A673 (cell line): ENCODE results near the gene MRM3. TPM values are rescaled to one million over a fixed set of nuclear protein-coding genes. Genes with fewer than 3 reads are reported as not detected.

Experiments
- BruUV-seq: library from RNA; stranded (reverse); fragments of 400-500 nt; replicated peaks from 2 replicates; lab custom pipeline; 2021; lab: Mats Ljungman, UMichigan
- CTCF ChIA-PET: fragments of 300-600 bp; sonication (Branson Sonifier 250); formaldehyde crosslinking; loops from one replicate; lab custom pipeline; 2022; ENCODE audit warnings: antibody characterized with exemption; lab: Charles Lee
- POLR2A ChIA-PET: fragments of 300-600 bp; sonication (Branson Sonifier 250); formaldehyde crosslinking; loops from one replicate; lab custom pipeline; 2022; ENCODE audit warnings: antibody characterized with exemption; ENCODE audit not compliant: low non-redundant PET; lab: Charles Lee
- DNase-seq: peaks from one replicate; pipeline ENCODE4 v3.0.0-alpha.2; 2015; ENCODE audit warnings: low spot score
- H3K27ac ChIP-seq: fragments of 200-600 bp; sonication (generic); 2 replicates; pipeline ENCODE4 v1.5.1; 2016; ENCODE audit warnings: mixed run types, low read depth, mild to moderate bottlenecking, mixed read lengths, antibody characterized with exemption, low read length; ENCODE audit not compliant: poor library complexity, severe bottlenecking
- H3K27me3 ChIP-seq: fragments of 200-600 bp; sonication (generic); replicated peaks from 2 replicates; pipeline ENCODE4 v1.6.1; 2017; ENCODE audit warnings: mixed run types, low read depth, mild to moderate bottlenecking, mixed read lengths, antibody characterized with exemption, low read length; ENCODE audit not compliant: insufficient read depth, poor library complexity
- H3K36me3 ChIP-seq: fragments of 200-600 bp; sonication (generic); 2 replicates; pipeline ENCODE4 v1.6.1; 2016; ENCODE audit warnings: mixed run types, mild to moderate bottlenecking, mixed read lengths, antibody characterized with exemption, low read length; ENCODE audit not compliant: insufficient read depth, poor library complexity, severe bottlenecking
- H3K4me1 ChIP-seq: fragments of 200-600 bp; sonication (generic); 2 replicates; pipeline ENCODE4 v1.6.1; 2017; ENCODE audit warnings: mixed run types, mild to moderate bottlenecking, mixed read lengths, antibody characterized with exemption, low read length; ENCODE audit not compliant: insufficient read depth, poor library complexity, severe bottlenecking
- H3K4me3 ChIP-seq: fragments of 200-600 bp; sonication (generic); 2 replicates; pipeline ENCODE4 v1.5.1; 2016; ENCODE audit warnings: low read depth, mixed run types, mild to moderate bottlenecking, mixed read lengths, low read length; ENCODE audit not compliant: poor library complexity, severe bottlenecking
- H3K9me3 ChIP-seq: fragments of 200-600 bp; sonication (generic); 2 replicates; pipeline ENCODE4 v1.6.1; 2016; ENCODE audit warnings: mixed run types, low read depth, mild to moderate bottlenecking, mixed read lengths, antibody characterized with exemption, low read length; ENCODE audit not compliant: poor library complexity, severe bottlenecking
- EZH2 ChIP-seq: fragments of 200-600 bp; sonication (generic); IDR thresholded peaks from 2 replicates; pipeline ENCODE4 v1.6.1; 2017; ENCODE audit warnings: borderline replicate concordance, low read depth, mild to moderate bottlenecking, mixed read lengths, antibody characterized with exemption, low read length; ENCODE audit not compliant: poor library complexity, severe bottlenecking
- intact Hi-C: fragments of 100-400 bp; cut with micrococcal nuclease; formaldehyde crosslinking; loops from one replicate; pipeline ENCODE4 v1.10.0; 2022; ENCODE audit not compliant: unreplicated experiment
- total RNA-seq: library from RNA; stranded (reverse); gene quantifications from 2 replicates; pipeline ENCODE4 v1.2.3, GENCODE V29; 2021
- TF ChIP-seq, protein P1 (sequence below): fragments of 300-800, 200-600 bp; sonication (generic); conservative IDR thresholded peaks from 2 replicates; pipeline ENCODE4 v1.5.1; 2017; ENCODE audit warnings: low read depth, mild to moderate bottlenecking, antibody characterized with exemption, low read length, moderate library complexity, mixed read lengths

MRM3 gene
- total RNA-seq, 1 experiment from 2014 or later = 39.5 TPM

DNA sequence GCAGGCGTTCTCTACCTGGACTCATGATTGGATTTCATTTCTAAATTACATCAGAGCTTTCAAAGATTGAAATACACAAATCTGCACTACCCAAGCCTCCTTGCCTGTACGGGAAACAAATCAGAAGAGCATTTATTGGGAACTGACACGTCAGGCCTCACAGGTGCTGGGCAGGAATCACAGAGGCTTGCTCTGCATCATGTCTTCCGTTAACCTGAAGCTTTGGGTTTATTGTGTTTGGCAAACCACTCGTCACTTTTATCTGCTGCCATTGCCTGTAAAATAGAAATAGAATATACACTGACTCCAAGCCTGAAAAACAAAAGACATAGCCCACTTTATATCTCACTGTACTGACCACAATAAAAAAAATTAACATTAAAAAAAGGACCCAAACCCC, 22.2 kb upstream of the MRM3 start:
- H3K9me3 ChIP-seq = no peaks in the 10 kb centered on the region
- BruUV-seq = no TSS peak
- POLR2A ChIA-PET = no interaction called here
- H3K27ac ChIP-seq = no peak overlapping the region
- no peaks in the 10 kb centered on the region for H3K4me1 ChIP-seq
- no peak for TF ChIP-seq EZH2
- TF ChIP-seq, protein P1, sequence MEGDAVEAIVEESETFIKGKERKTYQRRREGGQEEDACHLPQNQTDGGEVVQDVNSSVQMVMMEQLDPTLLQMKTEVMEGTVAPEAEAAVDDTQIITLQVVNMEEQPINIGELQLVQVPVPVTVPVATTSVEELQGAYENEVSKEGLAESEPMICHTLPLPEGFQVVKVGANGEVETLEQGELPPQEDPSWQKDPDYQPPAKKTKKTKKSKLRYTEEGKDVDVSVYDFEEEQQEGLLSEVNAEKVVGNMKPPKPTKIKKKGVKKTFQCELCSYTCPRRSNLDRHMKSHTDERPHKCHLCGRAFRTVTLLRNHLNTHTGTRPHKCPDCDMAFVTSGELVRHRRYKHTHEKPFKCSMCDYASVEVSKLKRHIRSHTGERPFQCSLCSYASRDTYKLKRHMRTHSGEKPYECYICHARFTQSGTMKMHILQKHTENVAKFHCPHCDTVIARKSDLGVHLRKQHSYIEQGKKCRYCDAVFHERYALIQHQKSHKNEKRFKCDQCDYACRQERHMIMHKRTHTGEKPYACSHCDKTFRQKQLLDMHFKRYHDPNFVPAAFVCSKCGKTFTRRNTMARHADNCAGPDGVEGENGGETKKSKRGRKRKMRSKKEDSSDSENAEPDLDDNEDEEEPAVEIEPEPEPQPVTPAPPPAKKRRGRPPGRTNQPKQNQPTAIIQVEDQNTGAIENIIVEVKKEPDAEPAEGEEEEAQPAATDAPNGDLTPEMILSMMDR = no peak
- H3K27me3 ChIP-seq = no peaks in the 10 kb centered on the region
- CTCF ChIA-PET = no interaction called here
- intact Hi-C loops = no loop called here
- H3K4me3 ChIP-seq = no peak overlapping the region
- H3K36me3 ChIP-seq = peaks cover 65% of the 10 kb centered on the region
- no peak for DNase-seq

DNA sequence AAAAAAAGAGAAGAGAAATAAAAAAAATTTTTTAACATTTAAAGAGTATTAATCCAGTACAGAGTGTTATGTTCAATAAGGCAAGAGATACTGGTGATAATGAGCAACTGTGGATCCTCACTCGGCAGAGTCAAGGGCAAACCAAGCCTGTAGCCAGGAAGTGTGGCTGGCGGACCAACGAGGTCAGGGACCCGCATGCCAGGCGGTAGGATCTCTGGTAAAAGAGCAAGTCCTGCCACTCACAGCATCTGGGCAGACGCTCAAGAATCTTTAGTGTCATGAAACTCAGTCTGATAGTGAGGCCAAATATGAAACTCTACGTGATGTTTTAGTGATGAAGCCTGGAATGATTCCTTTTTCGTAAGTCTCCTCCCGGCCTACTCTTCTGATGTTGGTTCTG, 21.8 kb upstream of the MRM3 start:
- Histone ChIP-seq H3K4me3 (no peak overlapping the region), H3K4me1 (no peaks in the 10 kb centered on the region), H3K36me3 (peaks cover 69% of the 10 kb centered on the region), H3K27me3 (no peaks in the 10 kb centered on the region), H3K9me3 (no peaks in the 10 kb centered on the region), H3K27ac (no peak overlapping the region)
- CTCF ChIA-PET = no interaction called here
- POLR2A ChIA-PET = no interaction called here
- BruUV-seq = no TSS peak
- no peak for TF ChIP-seq EZH2
- TF ChIP-seq, protein P1 = no peak
- intact Hi-C loops = no loop called here
- DNase-seq = no peak

DNA sequence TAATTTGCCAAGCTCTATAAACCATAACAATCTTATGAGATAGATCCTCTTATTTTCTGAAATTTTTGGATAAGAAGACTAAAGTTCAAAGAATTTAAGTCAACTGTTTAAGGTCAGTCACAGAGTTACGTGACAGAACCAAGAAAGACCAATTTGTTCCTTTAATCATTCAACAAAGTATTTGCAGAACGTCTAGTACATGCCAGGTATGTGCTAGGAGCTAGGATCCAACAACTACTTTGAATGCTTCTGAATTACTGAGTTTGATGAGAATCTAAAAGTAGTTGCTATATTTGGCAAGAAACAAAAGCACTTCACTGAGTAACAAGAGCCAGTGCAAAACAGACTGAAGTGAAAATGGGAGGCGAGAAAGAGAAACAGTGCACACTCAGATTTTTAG, 15.1 kb upstream of the MRM3 start:
- POLR2A ChIA-PET = no interaction called here

More for the DNA sequence above, 15.1 kb upstream of the MRM3 start:
- DNase-seq = no peak
- CTCF ChIA-PET = no interaction called here
- H3K9me3 ChIP-seq = no peaks in the 10 kb centered on the region
- no TSS peak for BruUV-seq
- intact Hi-C loops = no loop called here
- peaks cover 63% of the 10 kb centered on the region for H3K36me3 ChIP-seq
- no peak for TF ChIP-seq EZH2
- TF ChIP-seq, protein P1 = no peak
- no peaks in the 10 kb centered on the region for H3K4me1 ChIP-seq
- no peaks in the 10 kb centered on the region for H3K27me3 ChIP-seq
- H3K27ac ChIP-seq = no peak overlapping the region
- H3K4me3 ChIP-seq = no peak overlapping the region
